Left lung (tissue), 10 donors: ENCODE results near the gene LBH. TPM values are rescaled to one million over a fixed set of nuclear protein-coding genes. Genes with fewer than 3 reads are reported as not detected.
A peak's percentile ranks its signal among the peaks of the same experiment; 100 is the strongest.

Source experiments
- ATAC-seq: fragments of 200-7000 bp; cut with Tn5 transposase; one replicate; pipeline ENCODE4 v1.9.1; 2020; ENCODE audit warnings: moderate library complexity
- DNase-seq, 4 donors: peaks; one replicate each; pipeline ENCODE4 v3.0.0-alpha.2; 2013 to 2020
- H3K27ac ChIP-seq, 2 donors: fragments of 200-600 bp; sonication (generic) in 1 of 2; one replicate each; pipeline versions ENCODE4 v1.5.0 to v1.8.0; 2020 to 2021
- H3K27me3 ChIP-seq, 2 donors: fragments of 200-600 bp; sonication (generic) in 1 of 2; one replicate each; pipeline versions ENCODE4 v1.5.0 to v1.8.0; 2020 to 2021
- H3K36me3 ChIP-seq, 2 donors: fragments of 200-600 bp; sonication (generic) in 1 of 2; one replicate each; pipeline versions ENCODE4 v1.5.0 to v1.8.0; 2020 to 2021
- H3K4me1 ChIP-seq, 2 donors: fragments of 200-600 bp; one replicate each; pipeline ENCODE4 v1.8.0; 2021
- H3K4me3 ChIP-seq, 2 donors: fragments of 200-600 bp; sonication (generic) in 1 of 2; one replicate each; pipeline versions ENCODE4 v1.5.0 to v1.8.0; 2020 to 2021; ENCODE audit warnings: mild to moderate bottlenecking in 1 of 2
- H3K9me3 ChIP-seq, 2 donors: fragments of 200-600 bp; sonication (generic) in 1 of 2; one replicate each; pipeline versions ENCODE4 v1.5.0 to v1.8.0; 2020 to 2021
- intact Hi-C, 2 donors: fragments of 100-400 bp; cut with DNase I; formaldehyde crosslinking; loops; one replicate each; pipeline versions ENCODE4 v1.11.2 to v1.14.2; 2022
- polyA plus RNA-seq, 6 donors: library from polyadenylated mRNA; unstranded; fragments of 120-200 nt; gene quantifications; one replicate each; pipeline ENCODE4 v1.2.1, GENCODE V29; 2013; ENCODE audit not compliant: insufficient read length in 6 of 6
- total RNA-seq, 2 donors: library from RNA; stranded (reverse); fragmentation: NEBNext Ultra II Directional; extraction: Animal tissue kit (Norgen Biotek cat#: 25700); gene quantifications; one replicate each; pipeline ENCODE4 v1.2.1, GENCODE V29; 2021
- TF ChIP-seq, protein P1 (sequence below), 2 donors: fragments of 200-600 bp; sonication (generic) in 1 of 2; IDR thresholded peaks; one replicate each; pipeline versions ENCODE4 v1.5.0 to v1.8.0; 2021; ENCODE audit warnings: antibody characterized with exemption in 2 of 2
- donor health status: DM: no; HTN: yes; CAD: no.
- donor health status: DM: no; HTN: no; CAD: no.

LBH gene
- total and polyA plus RNA-seq, 8 donors: 93.6 to 256 (median 124) TPM

DNA sequence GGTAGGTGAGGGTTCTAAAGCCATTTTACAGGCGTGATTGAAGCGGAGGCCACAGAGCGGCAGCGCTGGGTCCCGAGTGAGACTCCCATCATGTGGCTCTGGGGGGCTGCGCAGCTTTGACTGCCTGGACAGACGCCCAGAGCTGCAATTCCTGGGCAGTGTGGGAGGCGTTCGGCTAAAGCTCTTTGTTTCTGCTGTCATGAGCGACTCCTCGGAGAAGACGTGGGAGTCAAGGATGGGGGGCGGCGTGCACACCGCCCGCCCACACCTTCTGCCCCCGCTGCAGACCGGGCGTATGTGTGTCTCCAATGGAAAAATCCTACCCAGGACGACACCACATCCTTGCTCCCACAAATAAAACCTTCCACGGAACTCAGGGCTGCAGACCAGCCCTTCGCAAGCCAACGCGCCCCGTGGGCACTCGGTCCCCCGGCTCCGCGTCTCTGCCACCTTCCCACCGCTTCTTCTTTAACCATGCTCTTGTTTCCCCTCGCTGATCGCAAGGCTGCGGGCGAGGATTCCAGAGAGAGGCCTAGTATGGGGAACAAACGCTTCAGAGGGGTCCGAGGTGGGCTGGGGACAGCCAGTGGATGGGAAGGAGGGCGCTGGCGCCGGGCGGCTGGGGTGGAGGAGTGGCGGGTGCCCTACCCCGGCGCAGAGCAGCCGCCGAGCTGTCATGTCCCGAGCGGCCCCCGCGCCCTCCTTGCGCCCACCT, 680 bp upstream of the LBH start:
- peak in 3 of 4 donors; percentile 80 to 87 (median 82) for DNase-seq

DNA sequence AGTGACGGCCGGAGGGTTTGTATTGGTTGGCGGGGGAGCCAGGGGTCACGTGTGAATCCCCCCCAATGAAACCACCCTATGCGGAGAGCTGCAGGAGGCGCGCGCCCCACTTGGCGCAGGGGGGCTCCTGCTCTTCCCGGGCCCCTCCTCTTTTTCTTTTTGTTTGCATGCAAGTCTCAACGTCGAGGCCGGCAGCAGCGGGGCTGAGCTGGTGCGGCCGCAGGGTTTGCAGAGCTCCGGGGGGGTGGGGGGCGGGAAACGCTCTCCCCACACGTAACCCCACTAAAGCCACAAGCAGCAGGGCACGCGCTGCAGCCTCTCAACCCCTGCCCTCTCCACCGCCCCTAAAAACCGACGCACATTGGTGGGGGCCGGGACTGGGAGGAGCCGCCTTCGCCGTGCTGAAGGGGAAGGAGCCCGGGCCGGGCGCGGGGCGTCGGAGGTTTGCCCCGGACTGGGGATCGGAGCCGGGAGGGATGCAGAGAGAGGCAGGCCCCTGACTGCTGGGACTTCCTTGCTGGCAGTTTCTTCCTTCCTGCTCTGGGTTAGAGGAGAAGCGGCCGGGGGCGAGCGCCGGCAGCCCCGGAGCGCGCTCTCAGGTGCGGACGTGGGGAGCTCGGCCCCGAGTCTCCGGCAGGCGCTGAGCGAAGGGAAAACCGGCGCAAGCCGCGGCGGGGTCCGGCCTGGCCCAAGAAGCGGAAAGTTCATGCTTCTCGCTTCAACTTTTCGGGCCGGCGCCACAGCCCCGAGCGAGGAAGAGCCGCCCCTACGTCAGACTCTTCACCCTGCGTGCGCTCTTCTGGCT, 864 bp downstream of the LBH start:
- Histone ChIP-seq H3K27ac (peak overlapping the region; percentile 77 to 92), H3K4me3 (peak overlapping the region; percentile 68 to 92), H3K4me1 (peaks cover 17 to 50% of the 10 kb centered on the region in 2 donors), H3K36me3 (peaks cover 0 to 10% of the 10 kb centered on the region in 2 donors), H3K9me3 (no peaks in the 10 kb centered on the region), H3K27me3 (peaks cover 0 to 53% of the 10 kb centered on the region in 2 donors)
- DNase-seq (peak; percentile 66 to 91 (median 80)), ATAC-seq (peak; percentile 42)
- TF ChIP-seq, protein P1, sequence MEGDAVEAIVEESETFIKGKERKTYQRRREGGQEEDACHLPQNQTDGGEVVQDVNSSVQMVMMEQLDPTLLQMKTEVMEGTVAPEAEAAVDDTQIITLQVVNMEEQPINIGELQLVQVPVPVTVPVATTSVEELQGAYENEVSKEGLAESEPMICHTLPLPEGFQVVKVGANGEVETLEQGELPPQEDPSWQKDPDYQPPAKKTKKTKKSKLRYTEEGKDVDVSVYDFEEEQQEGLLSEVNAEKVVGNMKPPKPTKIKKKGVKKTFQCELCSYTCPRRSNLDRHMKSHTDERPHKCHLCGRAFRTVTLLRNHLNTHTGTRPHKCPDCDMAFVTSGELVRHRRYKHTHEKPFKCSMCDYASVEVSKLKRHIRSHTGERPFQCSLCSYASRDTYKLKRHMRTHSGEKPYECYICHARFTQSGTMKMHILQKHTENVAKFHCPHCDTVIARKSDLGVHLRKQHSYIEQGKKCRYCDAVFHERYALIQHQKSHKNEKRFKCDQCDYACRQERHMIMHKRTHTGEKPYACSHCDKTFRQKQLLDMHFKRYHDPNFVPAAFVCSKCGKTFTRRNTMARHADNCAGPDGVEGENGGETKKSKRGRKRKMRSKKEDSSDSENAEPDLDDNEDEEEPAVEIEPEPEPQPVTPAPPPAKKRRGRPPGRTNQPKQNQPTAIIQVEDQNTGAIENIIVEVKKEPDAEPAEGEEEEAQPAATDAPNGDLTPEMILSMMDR (IDR thresholded peaks at IDR 0.05): no peak
- intact Hi-C loops: loop anchor here in 1 of 2 donors (10.0 kb wide), 1 partner anchor 243 kb away; no protein-coding TSS in a partner anchor

More for the DNA sequence above, 680 bp upstream of the LBH start:
- Histone ChIP-seq H3K36me3 (no peaks in the 10 kb centered on the region), H3K9me3 (no peaks in the 10 kb centered on the region), H3K4me3 (peak overlapping the region; percentile 68 to 92), H3K27ac (peak overlapping the region; percentile 77 to 92), H3K27me3 (peaks cover 0 to 53% of the 10 kb centered on the region in 2 donors), H3K4me1 (peaks cover 15 to 48% of the 10 kb centered on the region in 2 donors)
- TF ChIP-seq, protein P1 (IDR thresholded peaks at IDR 0.05): no peak
- intact Hi-C loops: loop anchor here in 1 of 2 donors (10.0 kb wide), 1 partner anchor 244 kb away; no protein-coding TSS in a partner anchor
- ATAC-seq: no peak

DNA sequence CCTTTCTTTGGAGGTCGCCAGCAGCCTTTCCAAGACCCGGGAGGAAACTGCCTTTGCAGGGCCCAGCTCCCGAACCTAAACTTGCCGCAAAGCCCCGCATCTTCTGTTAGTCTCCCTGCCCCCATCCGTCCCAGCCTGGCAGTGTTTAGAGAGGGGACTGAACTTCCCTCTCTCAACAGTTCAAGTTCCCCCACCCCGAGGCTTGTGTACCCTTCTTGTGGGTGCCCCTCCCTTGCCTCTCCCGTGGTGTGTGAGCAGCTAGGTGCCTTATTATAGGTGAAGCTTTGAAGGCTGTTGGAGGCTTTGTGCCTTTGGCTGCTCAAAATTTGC, 1.4 kb downstream of the LBH start:
- ATAC-seq (peak; percentile 6), DNase-seq (no peak)
- intact Hi-C loops: loop anchor here in 1 of 2 donors (10.0 kb wide), 1 partner anchor 242 kb away; no protein-coding TSS in a partner anchor
- TF ChIP-seq, protein P1 (IDR thresholded peaks at IDR 0.05): no peak
- Histone ChIP-seq H3K27ac (peak overlapping the region; percentile 77 to 92), H3K36me3 (peaks cover 0 to 10% of the 10 kb centered on the region in 2 donors), H3K27me3 (peaks cover 0 to 53% of the 10 kb centered on the region in 2 donors), H3K9me3 (no peaks in the 10 kb centered on the region), H3K4me3 (peak overlapping the region; percentile 68 to 92), H3K4me1 (peaks cover 22 to 55% of the 10 kb centered on the region in 2 donors)

DNA sequence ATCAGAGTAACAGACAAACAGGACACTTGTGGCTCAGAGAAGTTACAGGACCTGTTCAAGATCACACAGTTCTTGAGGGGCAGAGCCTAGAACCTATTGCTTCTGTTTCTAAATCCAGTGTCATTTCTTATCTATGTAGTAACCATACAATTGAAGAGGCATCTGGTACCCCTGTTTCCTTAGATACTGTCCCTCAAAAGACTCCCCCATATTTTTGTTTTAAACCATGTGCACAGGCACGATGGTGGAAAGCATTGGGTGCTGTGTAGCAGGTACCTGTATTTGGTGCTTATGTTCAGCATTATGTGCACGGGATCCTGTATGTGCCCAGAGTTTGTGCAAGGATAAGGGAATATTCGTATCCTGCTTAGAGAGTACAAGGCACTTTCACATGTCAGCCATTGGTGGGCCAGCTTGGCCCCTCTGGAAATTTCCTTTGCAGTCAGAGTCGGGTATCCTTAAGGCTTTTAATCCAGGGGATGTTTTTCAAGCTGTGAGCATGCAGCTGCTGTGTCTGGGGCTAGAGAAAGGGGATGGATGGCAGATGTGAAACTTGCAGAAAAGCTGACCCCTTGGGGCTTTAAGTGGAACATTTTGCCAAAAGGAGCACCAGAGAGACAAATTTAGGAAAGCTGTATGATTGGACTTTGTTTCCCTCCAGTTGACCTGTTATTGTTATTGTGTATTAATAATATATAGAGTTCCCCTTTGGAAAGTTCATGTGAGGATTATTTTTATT, 2.1 kb downstream of the LBH start:
- peaks cover 0 to 10% of the 10 kb centered on the region in 2 donors for H3K36me3 ChIP-seq
- intact Hi-C loops: loop anchor here in 1 of 2 donors (10.0 kb wide), 1 partner anchor 241 kb away; no protein-coding TSS in a partner anchor
- ATAC-seq (no peak), DNase-seq (no peak)
- peaks cover 22 to 62% of the 10 kb centered on the region in 2 donors for H3K4me1 ChIP-seq
- peaks cover 0 to 53% of the 10 kb centered on the region in 2 donors for H3K27me3 ChIP-seq
- peak overlapping the region; percentile 77 to 92 for H3K27ac ChIP-seq
- no peaks in the 10 kb centered on the region for H3K9me3 ChIP-seq
- TF ChIP-seq, protein P1 (IDR thresholded peaks at IDR 0.05): no peak
- peak overlapping the region; percentile 68 to 92 for H3K4me3 ChIP-seq
